SW 1271 (cell line): Measurements from ENCODE around the gene ST6GALNAC3.

Experiments
- DNase-seq, 2 experiments: peaks; one replicate each; lab custom pipeline; 2025; lab: John Stamatoyannopoulos, UW

The ST6GALNAC3 gene

DNA sequence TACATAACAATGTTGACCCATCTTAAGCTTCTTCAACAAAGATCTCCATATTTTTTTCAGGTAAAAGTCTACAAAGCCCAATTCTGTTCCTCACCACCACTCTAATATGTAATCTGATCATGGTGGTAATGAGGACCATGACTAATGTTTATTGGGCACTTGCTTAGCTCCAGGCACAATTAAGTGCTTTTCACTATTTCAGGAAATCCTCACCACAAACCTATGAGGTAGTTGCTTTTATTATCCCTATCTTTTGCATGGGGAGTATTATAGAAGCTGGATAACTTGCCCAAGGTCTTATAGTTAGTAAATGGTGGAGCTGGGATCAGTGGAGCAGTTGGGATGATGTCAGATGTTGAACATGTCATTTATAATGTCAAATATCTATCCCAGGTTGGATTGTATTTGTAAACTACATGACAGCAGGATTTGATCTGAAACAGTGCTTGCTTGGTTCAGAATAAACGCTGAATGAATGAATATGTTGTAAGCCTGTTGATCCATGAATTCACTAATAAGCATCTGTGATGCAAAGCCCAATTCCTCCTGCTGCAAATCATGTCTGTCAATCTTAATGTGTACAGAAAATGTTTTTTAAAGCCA, 509.4 kb downstream of the ST6GALNAC3 start:
- DNase-seq: no peak

DNA sequence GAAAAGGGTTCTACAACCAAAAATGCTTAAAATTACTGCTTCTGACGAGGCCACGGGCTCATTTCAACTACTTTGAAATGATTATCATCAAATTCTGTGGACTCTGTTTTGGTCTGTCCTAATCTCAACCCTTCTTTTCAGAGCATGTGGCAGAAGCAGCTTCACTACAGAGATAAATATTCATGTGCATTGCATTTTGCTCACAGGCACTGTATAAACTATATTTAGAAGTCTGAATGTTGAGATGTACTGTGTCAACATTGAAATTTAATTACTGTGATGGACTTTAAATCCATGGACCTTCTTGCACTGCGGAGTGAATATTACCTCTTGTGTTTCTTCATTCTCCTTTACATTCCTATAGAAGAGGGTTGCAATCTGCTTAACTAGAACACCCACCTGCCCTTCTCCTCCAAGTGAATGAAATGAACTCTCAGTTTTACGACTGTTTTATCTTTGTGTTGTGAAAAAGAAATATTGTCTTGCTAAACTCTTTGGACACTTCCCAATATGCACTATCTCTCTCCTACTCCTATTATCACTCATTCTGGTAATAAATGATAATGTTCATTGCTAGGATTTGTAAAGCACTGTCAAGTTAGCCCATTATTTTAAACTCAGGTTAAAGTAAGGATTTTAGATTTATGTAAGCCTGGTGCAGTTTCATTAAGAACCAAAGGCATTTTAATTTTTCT, 511.6 kb downstream of the ST6GALNAC3 start:
- DNase-seq: no peak

DNA sequence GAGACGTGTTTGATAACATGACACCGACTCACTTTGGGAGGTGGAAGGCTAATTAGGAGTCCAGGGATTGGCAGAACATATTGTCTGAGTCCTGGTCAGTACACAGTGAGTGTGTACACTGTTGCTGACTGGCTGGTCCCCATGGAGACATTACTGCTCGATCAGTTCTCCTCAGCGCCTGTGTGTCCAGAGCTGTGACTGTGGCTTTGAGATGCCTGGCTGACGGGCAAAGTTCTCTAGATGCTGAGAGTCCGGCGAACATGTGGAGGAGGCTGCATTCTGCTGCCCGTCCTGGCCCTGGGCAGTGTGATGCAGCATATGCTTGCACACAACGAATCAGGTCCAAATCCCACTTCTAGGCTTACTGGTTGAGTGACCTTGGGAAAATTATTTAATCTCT, 512.7 kb downstream of the ST6GALNAC3 start:
- no peak for DNase-seq

DNA sequence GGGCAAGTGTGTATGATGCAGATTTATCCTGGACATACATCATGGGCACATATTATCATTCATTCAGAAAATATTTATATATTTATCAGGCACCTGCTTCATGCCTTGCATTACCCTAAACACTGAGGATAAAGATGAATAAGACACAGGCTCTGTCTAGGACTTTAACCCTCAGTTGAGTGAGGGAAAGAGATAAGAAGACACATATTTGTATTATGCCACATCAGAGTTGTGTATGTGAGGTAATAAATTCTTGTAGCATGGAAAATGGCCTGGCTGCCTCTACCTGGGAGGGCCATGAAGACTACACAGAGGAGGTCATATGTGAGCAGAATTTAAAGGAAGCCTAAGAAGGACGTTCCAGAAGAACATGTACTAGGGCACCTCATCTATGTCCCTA, 516.9 kb downstream of the ST6GALNAC3 start:
- DNase-seq: no peak

DNA sequence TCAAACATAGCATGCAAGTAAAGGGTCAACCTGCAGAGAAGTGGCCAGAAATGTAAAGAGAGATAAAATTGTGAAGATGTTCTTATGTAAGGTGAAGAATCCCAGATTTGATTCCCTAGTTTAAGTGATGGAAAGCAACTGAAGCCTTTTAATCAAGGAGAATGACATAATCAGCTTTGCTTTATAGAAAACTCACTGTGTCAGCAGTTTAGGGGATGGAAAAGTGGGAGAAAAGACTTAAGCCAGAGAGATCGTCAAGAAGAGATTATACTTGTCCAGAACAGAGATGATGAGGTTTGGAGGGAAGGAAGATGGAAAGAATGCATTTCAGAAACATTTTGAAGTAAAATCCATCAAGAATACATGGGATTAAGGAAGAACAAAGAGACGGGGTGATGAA, 517.4 kb downstream of the ST6GALNAC3 start:
- no peak for DNase-seq

DNA sequence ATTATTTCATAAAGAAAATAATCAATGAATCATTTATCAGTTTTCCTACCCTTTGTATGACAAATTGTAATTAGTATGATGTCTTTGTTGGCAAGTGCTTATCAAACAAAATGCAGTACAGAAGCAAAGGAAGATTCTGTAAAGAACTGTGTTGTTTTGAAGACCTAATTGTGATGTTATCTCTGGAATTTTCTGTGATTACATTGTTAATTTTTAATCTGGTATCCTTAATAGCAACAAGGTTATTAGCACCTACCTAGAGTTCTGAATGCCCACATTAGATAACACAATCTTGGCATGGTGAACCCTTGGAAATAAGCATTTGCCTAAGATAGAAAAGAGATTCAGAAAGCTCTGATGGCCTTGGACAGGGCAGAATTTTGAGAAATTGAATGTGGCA, 518.6 kb downstream of the ST6GALNAC3 start:
- DNase-seq: no peak

DNA sequence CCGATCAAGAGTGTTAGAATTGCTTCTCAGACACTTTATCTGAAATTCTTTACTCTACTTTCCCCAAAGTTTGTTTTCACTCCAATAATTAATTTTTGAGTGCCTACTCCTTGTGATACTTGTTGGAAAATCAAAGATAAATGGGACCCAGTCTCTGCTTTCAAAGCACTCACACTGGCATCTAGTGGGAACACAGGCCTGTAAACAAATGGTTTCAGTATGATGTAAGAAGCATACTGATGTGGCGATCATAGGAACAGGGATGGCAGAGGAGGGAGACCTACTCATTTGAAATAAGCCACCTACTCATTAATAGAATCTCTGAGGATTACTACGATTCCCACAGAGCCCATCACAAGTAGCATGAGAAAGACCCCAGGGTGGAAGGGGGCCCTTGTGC, 519.1 kb downstream of the ST6GALNAC3 start:
- no peak for DNase-seq

DNA sequence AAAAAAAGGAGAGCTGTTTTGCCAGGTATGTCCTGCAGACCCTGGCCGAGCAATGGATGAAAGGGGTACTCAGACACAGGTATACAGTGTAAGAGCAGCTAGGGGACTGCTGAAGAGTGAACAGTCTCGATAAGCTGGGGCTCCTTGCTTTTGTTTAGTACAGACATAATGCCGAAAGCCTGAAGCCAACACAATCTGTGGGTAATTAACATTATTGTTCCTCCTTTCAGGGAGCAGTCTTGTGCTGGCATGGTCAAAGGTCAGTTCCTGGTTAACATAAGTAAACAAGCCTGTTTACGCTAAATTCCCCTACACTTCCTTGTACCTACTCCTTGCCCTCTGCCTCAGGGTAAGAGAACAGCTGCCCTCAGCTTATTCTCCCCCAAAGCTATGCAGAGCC, 520.5 kb downstream of the ST6GALNAC3 start:
- DNase-seq: no peak

DNA sequence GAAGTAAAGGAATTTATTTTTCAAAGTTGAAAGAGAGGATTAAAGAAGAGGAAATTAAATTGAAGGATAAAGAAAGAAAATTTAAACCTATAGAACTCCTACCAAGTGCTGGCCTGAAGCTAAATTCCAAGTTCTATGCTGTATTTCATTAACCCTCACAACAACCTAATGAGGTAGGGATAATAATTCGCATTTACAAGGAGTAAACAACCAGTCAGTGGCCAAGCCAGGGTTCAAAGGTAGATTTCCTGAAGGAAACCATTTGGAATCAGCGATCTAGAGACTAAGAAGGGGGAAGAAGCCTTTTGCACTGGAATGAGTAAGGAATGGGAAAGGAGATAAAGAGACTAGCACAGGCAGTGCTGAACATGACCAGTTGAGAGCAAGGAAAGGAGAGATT, 526.9 kb downstream of the ST6GALNAC3 start:
- no peak for DNase-seq

DNA sequence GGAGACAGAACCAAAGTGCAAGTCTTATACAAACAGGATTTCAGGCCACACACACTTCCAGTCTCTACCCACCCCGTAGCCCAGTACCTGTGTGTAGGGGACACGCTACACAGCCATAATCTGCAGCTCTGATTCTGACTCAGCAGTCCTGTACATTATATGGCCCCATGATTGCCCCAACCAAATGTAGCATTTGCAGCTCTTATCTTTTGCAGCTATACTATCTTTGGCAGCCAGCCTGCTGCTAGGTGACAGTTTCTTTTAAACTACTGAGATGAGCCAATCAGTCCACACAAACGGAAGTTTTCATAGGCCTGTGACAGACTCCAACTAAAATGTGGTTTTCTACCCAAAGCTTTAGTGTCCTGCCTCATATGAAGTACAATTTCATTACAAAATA, 533.2 kb downstream of the ST6GALNAC3 start:
- DNase-seq: no peak

DNA sequence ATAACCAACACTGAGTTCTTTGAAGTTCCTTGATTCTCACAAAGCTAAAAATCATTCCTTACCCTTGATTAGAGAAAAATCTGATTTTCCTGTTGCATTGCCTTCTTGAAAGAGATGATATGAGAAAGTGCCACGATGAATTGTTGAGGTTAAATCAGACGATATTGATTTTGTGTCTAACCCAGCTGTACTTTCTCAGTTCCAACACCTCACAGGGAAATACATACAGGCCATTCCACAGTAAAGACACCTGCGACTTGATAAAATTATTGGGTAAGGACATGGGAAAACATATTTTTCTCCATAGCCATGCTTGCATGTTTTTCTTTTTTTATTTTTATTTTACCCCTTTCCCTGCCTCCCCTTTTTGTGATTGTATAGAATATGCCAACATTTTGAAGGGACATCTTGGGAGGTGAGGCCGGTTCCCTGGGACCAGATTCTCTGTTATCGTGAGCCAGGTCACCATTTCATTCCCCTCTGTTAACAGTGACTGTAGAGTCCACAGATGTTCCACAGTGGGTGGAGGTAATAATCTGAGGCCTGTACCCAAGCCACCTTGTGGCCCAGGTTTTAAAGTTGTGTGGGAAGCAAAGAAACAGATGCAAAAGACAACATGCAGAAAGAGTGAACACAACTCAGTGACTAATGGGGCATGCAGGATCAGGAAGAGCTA, 537.4 kb downstream of the ST6GALNAC3 start:
- DNase-seq: no peak

DNA sequence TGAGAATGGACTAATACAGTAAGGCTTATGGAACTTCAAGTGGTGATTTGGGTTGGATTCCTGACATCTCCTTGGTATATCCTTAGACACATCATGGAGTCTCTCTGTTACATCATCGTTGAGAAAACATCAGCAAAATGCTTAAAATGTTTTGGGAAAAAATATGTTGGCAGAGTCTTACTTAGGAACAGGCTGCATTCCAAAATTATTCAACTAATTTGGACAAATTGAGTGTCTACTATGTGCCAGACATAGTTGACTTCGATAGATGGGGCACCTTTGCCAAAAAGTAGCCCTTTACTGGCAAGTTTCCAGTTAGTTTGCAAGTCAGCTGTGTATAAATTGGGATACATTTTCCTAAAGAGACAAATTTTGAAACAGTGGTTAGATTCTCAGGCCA, 539.3 kb downstream of the ST6GALNAC3 start:
- no peak for DNase-seq

DNA sequence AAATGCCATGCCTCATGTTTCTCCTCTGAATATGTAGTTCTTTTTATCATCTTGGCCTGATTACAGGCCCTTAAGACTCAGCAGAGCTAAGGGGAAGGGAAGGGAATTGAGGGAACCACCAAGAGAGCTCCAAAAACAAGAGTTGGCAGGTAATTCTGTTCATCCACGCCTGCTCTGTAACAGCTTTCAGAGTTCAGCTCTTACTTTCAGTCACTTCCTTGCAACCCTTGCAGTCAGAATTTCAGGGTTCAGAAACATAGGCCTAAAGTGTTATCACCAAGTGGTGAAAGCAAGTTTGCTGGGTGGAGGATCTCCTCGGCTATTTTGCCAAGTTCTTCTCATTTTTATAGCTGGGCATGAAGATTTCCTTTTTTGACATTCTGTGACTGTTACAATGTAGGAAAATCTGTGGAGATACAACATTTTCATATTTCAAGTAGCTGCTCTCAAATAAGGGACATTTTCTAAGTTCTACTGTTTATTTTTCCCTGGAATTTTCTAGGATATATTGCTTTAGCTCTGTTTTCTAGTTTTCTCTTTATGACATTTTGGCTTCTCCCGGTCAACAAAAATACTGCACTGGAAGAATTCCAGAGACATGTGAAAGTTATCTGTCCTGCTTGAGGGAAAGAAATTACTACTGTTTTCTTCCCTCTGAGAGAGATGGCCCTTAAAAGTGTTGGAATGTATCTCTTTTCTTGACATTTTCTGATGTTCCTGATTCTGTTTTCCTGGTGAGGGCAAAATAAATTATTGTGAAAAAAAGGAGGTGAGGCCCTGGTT, 540.9 kb downstream of the ST6GALNAC3 start:
- no peak for DNase-seq

DNA sequence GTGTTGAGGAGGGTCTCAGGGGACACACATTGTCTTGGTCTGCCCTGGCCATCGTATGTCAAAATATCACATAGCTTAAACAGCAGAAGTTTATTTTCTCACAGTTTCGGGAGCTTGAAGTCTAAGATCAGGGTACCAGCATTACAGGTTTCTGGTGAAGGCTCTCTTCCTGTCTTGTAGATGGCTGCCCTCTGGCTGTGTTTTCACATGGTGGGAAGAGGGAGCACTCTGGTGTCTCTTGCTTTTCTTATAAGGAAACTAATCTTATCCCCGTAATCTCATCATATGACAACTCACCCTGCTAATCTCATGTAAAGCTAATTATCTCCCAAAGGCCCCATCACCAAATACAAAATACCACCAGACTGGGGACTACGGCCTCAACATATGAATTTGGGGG, 545.8 kb downstream of the ST6GALNAC3 start:
- DNase-seq: no peak

DNA sequence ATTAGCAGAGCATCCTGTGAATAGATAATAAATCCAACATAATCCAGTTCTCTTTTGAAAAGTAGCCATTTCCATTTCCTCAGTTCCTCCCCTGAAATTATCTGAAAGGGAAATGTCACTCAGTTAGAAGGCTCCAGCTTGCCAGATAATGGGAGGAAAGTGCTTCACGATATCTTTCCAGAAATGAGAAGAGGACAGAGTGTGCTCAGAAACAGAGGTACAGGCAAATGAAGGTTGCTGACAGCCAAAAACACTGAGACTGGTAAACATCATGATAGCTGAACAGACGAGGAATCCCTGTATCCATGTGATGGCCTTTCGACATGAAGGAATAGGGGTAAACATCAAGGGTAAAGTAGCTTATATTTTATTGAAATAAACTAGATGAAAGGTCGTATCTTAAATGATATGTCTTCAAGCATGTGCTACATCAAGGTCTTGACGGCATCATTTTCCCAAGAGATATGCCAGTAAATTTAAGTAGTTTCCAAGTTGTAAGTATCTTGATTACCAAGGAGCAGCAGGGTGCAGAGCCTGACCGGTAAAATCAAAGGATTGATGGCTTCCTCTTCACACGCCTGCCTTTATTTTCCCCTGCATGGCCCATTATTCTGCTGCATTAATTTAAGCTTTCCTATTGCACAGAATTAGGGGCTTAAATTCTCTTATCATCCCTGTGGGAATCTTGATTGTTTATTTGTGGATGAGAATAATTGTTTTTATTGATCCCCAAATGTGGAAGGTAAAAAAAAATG, 548.4 kb downstream of the ST6GALNAC3 start:
- DNase-seq: no peak

DNA sequence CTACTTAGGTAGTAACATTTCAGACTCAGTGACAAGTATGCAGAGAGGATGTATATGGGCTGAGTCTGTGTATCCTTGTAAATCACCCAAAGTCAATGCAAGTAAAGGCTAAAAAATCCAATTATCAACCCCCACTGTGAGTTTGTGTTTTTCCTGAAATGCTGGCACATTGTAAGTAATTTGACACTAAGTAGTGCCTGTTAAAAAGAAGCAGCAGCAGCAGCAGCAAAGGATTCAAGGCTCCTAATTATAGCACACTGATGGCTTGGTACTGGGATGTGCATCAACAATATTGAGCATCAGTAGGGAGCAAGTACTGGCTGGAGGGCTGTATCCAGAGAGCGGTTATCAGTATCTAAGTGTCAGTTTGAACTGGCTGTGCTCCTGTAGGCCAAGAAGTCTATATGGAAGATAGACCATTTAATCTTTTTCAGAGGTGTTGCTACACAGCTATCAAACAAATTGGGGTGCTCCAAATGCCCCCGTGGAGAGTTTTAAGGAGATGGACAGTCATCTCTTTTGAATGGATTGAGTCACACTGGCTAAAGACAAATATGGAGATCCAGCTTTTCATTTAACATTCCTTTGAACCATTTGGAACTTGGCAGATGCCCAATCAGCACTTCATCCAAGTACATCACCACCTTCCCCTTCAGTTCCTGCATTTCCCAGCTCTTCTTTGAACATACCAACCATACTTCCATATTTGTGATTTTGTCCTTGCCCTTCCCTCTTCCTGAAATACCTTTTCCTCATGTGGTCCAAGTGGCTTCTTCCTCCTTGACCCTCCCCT, 551.5 kb downstream of the ST6GALNAC3 start:
- no peak for DNase-seq

DNA sequence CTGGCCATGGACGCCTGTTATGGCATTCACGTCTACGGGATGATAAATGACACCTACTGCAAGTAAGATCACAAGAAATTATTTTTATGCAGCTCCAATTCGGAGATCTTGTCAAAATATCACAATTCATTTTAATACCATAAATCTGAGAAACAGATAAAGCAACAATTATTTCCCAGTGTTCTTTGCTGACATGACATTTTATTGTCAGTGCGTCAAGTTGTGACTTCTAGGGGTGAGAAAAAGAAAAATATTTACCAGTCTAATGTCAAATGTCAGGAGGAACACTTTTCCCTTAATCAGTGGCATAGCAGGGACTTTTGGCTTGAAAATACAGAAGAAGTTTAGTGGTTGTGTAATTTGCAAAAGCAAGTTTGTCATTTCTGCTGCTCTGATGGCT, 553.0 kb downstream of the ST6GALNAC3 start:
- DNase-seq: no peak

DNA sequence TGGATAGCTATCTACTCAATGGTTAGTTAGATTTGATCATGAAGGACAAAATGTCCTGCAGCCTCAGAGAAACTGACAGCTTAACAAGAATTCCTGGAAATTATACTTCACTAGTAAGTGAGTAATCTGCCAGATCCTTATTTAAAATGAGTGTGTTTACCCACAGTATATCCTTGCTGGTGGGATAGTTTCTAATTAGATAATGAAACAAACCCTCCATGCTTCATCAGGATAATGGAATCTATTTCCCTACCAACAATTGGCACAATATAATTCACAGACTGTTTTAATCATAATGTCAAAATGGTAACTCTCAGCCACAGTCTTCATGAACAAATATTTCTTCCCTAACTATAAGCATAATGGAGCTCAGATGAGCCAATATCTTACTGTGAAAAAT, 553.4 kb downstream of the ST6GALNAC3 start:
- no peak for DNase-seq

DNA sequence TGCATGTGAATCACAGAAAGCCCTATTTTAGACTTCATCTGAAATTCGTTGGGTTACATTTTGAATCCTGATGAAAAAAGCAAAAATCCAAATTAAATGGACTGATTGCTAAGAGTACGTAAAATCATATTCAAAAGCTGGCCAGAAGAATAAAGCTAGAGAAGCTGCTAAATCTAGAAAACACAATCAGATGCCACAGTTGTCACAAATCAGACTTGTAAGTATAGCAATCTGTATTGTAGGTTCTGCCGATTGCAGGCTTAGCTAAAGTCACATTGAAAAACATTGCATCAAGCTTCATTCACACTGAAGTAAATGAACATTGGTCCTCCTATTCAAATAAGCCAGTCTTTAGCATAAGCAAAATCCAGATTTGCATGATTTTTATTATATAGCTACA, 557.6 kb downstream of the ST6GALNAC3 start:
- DNase-seq: no peak

DNA sequence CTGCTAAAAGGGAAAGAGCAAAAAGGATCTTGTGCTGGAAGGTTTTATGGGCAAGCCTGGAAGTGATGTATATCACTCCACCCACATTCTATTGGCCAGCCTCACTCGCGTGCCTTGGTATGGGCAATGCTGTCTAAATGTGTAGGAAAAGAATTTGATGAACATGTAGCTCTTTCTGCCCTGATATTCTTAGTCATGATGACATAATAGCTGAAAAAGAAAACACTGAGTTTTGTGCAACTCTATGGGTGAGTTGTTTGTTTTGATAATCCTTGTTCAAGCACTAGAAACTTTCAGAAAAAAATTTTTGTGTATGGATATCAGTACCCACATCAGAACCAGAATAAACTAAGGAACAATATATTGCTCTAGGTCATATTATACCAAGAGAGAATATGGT, 561.2 kb downstream of the ST6GALNAC3 start:
- no peak for DNase-seq

DNA sequence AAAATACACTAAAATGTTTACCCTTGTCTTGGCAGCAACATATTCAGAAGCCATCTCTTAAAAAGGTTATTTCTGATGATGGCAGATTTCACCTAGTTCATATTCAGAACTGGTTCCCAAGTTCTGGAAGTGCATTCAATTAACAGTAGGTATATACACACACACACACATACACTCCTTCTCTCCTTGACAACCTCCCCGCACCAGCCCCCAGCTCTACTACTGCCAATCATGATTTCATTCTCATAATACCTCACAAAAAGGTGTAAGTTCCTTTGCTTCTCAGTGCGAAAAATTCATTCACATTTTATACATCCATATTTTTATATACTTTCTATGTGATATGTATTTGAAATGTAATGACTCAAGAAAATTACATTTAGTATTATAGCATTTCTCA, 564.6 kb downstream of the ST6GALNAC3 start:
- no peak for DNase-seq
